GM18526 (cell line): ENCODE measurements around the gene GRAMD1C.

Source experiments
- POLR2A ChIP-seq: IDR thresholded peaks from 3 replicates; pipeline ENCODE4 v1.6.1; 2011; ENCODE audit not compliant: insufficient read length; ENCODE audit errors: extremely low read depth

Gene GRAMD1C

GRCh38 chr3:113910966-113911365 is 72.4 kb downstream of the GRAMD1C start:
- no peak for TF ChIP-seq POLR2A

- TF ChIP-seq POLR2A, result no peak
Measured at GRCh38 chr3:113912552-113913236, 74.1 kb downstream of the GRAMD1C start.

GRCh38 chr3:113914646-113915045 is 76.1 kb downstream of the GRAMD1C start:
- TF ChIP-seq POLR2A, result no peak

- TF ChIP-seq POLR2A, result no peak
Measured at GRCh38 chr3:113927556-113927955, 89.0 kb downstream of the GRAMD1C start.

GRCh38 chr3:113946831-113947230 is 108.2 kb downstream of the GRAMD1C start:
- TF ChIP-seq POLR2A, result no peak

GRCh38 chr3:113947372-113948014 is 108.9 kb downstream of the GRAMD1C start, which contains the start of gene ZDHHC23:
Gene ZDHHC23 (plus strand): TSS chr3:113948013. CDS start chr3:113948803, 790 bp downstream.
- no peak for TF ChIP-seq POLR2A

- TF ChIP-seq POLR2A, result no peak
Measured at GRCh38 chr3:113948015-113948917, 109.7 kb downstream of the GRAMD1C start.

- TF ChIP-seq POLR2A, result no peak
Measured at GRCh38 chr3:113952921-113953320, 114.3 kb downstream of the GRAMD1C start.

- no peak for TF ChIP-seq POLR2A
Measured at GRCh38 chr3:113953677-113954076, 115.1 kb downstream of the GRAMD1C start.

- no peak for TF ChIP-seq POLR2A
Measured at GRCh38 chr3:113954091-113954685, 115.6 kb downstream of the GRAMD1C start.

- no peak for TF ChIP-seq POLR2A
Measured at GRCh38 chr3:113963879-113964278, 125.3 kb downstream of the GRAMD1C start.

- TF ChIP-seq POLR2A, result no peak
Measured at GRCh38 chr3:113966172-113966571, 127.6 kb downstream of the GRAMD1C start.

- no peak for TF ChIP-seq POLR2A
Measured at GRCh38 chr3:113968986-113969385, 130.4 kb downstream of the GRAMD1C start.

GRCh38 chr3:113977822-113978221 is 139.2 kb downstream of the GRAMD1C start:
- no peak for TF ChIP-seq POLR2A

- no peak for TF ChIP-seq POLR2A
Measured at GRCh38 chr3:113979916-113980315, 141.3 kb downstream of the GRAMD1C start.
